ENCODE data around the gene PICK1.
"Not testable (repeated sequence)": the region's sequence is repeated elsewhere in the genome, so short reads cannot be mapped to it uniquely, and the experiment has no call there.

DNA sequence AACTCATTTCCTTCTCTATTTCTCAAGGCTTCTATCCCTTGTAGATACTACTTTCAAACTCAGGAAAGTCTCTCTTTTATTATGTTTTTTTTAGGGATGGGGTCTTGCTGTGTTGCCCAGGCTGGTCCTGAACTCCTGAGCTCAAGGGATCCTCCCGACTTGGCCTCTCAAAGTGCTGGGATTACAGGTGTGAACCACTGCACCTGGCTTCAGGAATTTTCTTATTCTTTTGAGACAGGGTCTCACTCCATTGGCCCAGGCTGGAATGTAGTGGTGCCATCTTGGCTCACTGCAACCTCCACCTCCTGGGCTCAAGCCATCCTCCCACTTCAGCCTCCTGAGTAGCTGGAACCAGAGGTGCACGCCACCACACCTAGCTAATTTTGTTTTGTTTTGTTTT, 22.0 kb downstream of the PICK1 start:
- not testable (repeated sequence) for TF ChIP-seq EZH2 (IDR thresholded peaks at IDR 0.05; ENCODE audit: borderline replicate concordance, low read depth, low read length, poor library complexity, severe bottlenecking); CTCF (conservative IDR thresholded peaks at IDR 0.05; ENCODE audit: low read depth, low read length)

Data from A673 (cell line).